GM19467 (cell line): Measurements from ENCODE around the gene TRHDE.

Source experiments
- ATAC-seq: cut with Tn5 transposase; IDR thresholded peaks from one replicate; pipeline ENCODE4 v1.9.1; 2021; ENCODE audit warnings: mild to moderate bottlenecking, moderate library complexity; ENCODE audit not compliant: unreplicated experiment

The TRHDE gene

DNA sequence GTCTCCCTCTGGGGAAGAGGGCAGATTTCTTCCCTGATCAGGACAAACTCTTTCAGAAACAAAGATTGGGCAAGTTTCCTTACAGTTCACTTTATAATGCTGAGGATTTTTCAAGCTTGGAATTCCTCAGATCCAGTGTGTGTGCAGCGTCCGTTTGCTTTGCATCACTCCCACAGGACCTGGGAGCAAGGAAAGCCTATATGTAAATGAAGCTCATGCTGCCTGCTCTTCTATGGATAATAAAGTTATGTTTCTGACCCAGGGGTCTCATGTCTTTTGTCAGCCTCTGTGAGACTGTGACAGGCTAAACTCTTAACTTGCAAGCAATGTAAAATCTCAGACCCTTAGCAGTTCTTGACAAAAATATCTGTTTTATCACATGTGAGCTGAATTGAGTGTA lies 41.6 kb downstream of the TRHDE start:
- ATAC-seq, result no peak

DNA sequence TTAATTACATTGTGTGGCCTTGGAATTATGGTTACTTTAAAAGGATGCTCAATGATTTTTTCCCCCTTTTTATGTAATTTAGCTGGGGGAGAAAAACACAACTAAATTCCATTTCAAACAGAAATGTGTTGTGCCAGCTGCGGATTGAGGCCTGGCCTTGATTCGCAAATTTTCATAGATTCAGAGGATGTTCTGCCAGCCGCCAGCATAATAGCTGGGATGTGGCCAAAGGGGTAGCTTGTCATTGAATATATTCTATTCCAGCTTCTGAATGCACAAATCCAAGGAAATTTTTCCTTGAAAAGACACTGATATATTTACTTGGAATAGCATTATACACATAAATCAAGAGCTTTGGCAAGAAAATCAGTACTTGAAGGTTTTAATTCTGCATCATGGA lies 43.7 kb downstream of the TRHDE start:
- ATAC-seq, result no peak

DNA sequence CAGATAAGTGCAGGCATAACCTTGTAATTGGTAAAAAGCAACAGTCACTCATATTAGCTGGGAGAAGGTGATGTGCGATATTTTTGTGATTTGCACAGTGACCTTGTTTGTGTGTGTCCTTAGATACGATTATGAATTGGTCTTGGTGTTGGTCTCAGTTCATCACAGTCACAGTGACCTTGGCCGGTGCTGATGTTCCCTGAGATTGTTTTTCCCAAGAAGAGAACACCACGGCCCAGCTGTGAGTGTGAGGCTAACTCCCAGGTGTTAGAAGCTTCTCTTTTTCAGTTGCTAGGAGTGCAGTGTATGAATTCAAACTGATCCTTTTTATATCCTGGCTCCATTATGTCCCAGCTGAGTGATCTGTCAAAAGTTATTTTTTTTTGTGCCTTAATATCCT lies 46.2 kb downstream of the TRHDE start:
- no peak for ATAC-seq

DNA sequence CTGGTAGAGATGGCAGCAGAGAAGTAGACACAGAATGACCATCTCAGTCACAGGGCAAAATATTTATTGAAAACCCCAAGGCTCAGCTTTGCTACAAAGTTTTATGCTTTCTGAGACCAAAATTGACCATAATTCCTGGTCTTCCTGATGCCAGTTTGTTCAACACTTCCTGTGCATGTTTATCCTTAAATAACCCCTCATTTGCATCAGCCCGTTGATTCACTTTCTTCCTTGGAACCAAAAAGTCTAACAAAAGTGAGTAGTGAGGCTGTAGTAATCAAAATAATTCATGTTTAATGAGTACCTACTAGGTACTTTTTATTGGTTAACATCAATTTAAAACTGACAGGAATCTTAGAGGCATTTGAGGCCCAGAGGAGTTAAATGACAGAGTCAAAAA lies 51.7 kb downstream of the TRHDE start:
- no peak for ATAC-seq

DNA sequence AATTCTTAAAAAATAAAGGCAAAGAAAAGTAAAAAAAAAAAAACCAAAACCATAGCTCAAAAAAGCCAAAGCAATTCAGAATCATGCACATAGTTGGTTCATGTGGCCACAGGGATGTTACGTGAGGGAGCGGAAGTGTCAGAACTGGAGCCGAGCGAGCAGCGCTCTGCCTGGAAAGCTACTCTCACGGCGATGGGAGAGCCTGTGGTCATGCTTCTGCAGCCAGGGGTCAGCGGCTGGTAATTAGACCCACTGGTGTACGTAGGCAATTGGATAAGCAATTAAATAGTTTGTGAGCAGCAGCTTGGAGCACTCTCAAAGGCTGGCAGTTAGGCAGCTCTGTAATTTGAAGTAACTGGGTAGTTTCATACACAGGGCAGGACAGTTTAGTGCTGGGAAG lies 58.1 kb downstream of the TRHDE start:
- no peak for ATAC-seq

DNA sequence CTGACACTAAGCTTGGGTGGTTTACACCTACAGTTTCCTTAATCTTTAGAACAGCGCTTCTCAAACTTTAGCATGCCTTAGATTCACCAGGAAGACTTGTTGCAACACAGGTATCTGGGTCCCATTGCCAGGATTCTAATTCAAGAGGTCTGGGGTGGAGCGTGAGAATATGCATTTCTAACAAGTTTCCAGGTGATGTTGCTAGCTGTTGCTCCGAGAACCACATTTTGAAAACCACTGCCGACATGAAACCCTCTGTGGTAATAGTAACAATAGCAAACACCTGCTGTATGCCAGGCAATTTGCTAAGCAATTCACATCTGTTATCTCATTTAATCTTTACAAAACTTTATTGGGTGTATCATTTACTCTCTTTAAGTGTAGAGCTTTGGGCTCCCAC lies 58.6 kb downstream of the TRHDE start:
- no peak for ATAC-seq

DNA sequence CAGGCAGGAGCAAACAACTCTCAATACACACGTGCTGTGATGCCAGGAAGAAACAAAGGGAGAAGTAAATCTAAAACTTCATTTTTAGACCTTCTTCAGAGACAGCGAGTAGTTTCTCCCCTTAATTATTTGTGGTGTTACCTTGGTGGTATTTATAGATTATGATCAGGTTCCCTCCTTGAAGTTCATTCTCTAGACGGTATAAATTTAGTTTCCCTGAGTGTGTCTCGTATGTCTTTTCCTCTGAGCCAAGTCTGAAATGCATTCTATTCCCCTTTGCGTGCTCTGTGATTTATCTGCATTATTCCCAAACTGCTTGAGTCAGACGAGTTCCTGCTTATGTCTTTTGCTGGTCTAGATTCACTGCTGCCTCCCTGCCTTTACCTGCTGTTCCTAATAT lies 65.2 kb downstream of the TRHDE start:
- ATAC-seq, result no peak

DNA sequence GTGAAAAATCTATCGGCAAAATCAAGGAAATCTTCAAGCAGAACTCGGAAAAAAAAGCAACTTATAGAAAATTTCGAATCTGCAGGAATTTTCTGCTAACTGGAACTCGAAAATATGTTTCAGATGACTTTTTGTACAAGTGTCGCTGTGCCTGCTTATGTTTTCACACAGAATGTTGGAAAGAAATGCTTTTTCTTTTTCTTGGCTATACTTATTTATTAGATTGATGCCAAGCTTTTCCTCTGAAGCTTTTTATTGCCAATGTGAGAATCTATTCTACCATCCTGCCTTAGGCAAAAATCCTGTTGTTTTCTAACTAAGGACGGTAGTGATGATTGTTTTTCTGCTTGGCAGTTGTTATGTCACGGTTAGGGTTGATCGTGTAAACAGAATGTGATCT lies 65.8 kb downstream of the TRHDE start:
- no peak for ATAC-seq

DNA sequence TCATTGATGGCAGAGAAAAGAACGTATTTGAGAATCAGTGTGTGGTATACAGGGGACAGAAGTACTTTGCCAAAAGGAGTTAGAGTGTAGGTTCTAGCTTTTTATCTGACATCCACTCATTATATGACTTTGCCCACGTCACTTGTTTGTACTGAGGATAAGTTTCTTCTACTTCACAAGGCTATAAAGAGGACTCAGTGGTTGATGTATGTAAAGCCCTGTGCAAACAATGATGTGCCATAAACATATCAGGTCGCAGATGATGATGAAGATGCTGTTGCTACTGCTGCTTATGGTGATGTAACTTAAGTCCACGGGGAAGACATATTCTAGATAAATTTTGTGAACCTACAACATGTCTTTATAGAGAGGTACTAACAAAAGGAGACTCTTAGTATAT lies 66.3 kb downstream of the TRHDE start:
- ATAC-seq, result no peak

DNA sequence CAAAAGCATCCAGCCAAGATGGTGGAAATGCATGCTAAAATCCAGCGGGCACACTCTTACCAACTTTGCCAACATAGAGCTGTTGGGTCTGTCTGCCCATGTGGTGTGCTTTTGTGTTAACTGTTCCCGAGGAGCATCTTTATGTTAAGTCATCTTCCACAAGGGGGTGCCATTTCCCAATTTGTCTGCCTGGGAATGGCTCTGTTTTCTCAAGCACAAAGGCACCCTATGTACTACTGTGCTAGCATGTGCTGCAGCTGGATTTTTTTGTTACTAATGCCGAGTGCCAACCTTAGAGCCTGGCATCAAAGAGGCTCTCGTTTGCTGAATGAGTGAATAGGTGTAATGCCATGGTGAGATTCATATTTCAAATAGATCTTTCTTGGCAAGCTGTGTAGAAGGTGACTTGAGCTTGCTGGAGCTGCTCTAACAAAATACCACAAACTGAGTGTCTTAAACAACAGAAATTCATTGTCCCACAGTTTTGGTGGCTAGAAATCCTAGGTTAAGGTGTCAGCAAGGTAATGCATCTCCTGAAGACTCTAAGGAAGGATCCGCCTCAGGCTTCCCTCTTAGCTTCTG lies 74.3 kb downstream of the TRHDE start:
- ATAC-seq, result peak; percentile 88

DNA sequence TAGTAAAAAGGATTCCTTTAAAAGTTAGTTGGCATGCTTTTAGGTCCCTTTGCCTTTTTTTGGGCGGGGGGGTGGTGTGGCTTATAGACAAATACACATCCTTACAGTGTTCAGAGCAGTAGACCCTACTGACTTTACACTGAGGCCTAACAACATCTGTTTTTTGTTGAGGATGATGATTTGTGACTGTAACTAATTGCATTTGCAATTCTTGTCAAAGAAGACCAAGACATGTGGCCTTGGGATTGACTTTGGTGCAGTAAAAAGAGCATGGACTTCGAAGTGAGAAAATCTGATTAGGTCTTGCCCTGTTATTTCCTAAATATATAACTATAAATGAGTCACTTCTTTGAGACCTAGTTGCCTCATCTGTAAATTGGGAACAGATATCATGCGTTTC lies 77.3 kb downstream of the TRHDE start:
- ATAC-seq, result no peak

DNA sequence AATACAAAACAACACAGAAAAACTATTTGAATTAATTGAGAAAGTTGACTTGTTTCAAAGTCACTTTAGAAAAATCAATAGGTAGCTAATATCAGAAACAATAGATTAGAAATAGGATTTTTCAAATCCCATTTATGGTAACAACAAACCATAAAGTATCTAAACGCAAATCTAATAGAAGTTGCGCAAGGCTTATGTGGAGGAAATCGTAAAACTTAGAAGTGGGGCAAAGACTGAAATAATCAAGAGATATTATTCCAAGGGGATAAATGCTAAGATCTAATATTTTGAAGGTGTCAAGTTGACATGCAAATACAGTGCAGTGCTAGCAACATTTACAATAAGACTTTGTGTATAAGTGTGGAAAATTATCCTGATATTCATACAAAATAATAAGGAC lies 87.2 kb downstream of the TRHDE start:
- ATAC-seq, result no peak

DNA sequence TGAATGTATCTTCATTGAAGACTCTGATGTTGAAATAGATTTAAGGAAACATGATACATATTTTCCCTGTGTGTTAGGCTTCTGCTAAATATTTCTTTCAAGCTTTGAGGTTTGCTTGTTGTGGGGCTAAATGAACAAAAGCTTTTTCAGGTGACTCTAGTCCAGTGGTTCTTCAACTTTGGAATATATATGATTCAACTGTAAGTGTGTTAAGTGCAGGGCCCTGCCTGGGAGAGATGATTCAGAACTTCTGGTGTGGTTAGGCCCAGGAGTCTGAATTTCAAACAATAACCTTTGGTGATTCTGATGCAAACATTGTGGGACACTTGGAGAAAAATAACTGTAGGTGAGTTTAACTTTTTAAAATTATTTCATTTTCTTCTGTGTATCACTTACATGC lies 93.0 kb downstream of the TRHDE start:
- ATAC-seq, result no peak

DNA sequence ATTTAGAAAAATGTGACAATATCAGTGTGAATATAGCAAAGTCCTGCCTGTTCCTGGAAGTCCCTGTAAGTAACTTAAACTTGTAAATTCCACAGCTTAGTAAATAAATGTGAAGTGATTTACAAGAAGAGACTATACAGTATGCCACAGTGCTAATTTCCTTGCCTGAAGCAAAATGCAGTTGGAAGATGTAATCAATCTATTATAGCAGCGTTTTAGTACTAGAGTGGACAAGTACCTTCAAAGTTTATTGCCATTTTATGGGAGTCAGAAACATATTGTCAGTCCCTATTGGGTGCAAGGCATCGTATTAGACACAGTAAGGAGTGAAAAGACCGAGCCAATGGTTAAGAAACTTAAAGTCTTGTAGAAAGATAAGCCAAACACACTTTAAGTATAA lies 94.1 kb downstream of the TRHDE start:
- no peak for ATAC-seq

DNA sequence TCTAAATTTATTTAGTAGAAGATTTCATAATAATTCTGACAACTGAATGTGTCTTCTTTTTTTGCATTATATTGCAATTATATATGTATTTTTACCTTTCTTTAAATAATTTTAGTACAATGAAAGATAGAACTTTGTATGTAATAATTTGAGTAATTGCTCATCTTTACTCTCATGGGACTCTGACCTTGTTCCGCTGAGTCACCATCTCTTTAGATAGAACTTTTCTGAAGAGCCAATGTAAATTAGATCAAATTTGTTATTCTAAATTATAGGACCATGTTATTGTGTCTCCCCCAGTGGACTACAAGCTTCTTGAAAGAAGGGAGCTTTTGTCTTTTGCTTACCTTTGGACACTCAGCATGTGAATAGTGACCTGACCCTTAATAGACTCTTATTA lies 96.1 kb downstream of the TRHDE start:
- ATAC-seq, result no peak

DNA sequence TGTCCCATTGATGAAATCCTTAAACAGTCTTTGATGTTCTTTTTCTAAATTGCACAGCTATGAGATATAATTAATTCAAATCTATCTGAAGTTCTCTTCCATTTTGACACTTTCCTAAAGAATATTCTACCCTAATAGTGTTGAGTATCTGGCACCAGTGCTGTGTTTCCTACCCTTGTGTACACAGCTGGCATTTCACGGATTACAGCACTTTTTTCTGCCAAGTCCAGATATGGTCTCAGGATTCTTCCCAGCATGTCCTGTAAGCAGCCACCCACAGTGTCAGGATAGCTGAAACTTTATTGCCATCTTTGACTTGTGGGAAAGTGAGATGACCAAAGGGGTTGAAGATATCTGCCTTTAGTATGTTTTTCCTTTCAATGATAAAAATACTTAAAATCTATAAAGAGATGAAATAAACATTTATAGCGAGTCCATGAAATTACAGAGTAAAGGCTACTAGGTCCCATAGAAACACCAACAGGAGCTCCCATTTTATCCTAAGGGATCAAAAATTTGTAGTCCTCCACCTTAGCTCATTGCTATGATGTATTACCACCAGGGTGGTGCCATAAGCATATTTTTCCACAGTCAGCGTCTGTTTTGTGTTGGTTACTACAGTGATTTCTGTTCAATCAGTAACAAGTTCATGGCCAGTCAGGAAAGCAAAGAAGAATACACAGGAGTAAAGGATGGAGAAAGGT lies 96.7 kb downstream of the TRHDE start:
- no peak for ATAC-seq

DNA sequence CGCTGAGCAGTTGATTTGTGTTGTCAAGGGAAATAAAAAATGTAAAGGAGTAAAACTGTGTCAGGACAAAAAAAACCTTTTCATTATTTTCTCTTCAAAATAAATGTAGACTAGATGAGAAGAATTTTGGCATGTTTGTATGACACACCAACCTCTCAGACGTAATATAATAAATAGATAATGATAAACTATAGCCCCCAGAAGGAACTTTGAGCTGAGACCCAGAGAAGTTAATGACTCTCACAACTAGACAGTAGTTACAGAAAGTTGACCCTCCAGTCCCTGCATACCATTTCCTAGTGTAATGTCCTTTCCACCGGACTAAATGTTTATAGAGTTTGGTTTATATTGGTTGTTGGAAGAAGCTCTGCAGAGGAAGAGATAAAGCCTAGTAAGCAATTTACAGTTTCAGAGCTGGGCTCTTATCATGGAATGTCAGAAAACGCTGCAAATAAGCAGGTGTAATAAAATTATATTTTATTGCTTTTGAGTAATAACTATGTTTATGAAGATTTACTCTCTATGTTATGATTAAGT lies 97.3 kb downstream of the TRHDE start:
- no peak for ATAC-seq

DNA sequence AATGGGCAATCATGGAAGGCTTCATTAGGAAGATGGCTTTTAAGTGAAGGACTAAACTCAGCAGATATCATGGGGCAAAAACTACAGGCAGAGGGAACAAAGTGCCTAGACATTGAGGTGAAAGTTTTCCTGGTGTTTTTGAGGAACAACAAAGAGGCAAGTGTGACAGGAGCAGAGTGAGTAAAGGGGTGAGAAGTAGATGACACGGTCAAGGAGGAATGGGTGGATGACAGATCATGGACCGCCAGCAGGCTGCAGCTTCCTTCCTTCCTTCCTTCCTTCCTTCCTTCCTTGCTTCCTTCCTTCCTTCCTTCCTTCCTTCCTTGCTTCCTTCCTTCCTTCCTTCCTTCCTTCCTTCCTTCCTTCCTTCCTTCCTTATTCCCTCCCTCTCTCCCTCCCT lies 108.3 kb downstream of the TRHDE start:
- no peak for ATAC-seq

DNA sequence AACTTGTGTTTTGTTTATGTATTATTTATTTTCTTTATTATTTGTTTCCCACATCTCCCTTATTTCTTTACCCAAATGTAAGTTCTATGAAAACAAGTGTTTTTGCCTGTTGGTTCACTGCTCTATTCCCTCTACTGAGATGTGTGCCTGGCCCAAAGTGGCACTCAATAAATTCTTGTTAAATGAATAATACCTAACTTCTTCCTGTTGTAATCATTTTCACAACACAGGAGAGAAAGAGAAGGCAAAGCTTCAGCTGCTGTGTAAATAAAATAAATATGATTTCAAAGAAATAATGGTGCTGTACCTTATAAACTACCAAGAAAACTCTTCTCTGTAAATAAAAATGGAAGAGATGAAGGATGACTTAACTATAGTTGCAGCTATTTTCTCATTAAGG lies 116.2 kb downstream of the TRHDE start:
- no peak for ATAC-seq

DNA sequence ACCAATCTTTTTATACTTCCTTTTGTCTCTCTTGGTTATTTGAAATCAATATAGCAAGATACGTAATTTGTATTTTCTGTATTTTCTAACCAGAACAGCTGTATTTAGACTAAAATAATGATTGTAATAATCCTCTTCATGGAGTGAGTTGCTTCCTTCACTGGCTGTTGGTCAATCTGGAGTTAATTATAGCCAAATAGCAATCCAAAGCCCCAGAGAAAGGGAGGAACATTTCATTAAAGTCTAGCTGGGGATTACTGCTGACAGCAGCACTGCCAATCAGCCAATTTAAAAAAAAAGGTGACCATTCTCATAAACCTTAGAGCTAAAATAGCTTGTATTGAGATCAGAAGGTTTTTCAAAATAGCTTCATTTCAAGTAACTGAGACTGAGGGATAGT lies 118.0 kb downstream of the TRHDE start:
- ATAC-seq, result no peak

DNA sequence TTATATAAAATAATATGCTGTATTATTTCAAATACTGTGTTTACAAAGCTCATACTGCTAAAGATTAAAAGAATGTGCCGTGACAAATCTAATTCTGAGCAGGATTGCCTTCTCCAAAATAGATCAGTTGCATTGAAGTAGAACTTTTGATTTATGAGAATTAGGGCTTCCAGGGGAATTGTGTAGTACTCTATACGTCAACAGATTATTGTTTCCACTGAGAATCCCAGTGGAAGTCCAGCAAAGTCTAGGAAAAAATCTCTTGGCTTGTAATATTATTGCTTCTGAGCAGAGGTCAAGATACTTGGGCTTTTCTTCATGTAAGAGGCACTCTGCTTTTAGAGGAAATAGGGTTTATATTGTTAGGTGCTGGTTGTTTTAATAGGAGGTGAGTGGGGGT lies 133.9 kb downstream of the TRHDE start:
- no peak for ATAC-seq

DNA sequence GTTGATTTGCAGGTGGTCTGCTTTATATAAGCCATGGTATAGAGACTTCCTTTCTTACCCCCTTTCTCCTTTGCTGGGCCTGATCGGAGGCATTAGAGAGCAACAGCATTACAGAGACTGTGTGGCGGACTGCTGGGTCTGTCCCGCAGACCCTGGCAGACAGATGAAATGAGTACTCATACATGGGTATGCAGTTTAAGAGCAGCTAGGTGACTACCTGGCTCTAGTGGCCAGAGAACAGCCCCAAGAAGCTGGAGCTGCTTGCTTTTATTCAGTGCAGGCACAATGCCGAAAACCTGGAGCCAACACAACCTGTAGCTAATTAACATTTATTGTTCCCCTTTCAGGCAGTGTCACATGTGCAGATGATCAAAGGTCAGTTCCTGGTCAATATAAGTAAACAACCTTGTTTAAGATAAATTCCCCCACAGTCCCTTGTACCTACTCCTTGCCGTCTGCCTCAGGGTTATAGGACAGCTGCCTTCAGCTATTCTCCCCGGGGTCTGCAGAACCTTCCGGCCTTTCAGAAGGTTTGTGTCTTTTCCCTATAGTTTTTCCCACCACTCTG lies 160.0 kb downstream of the TRHDE start:
- no peak for ATAC-seq

DNA sequence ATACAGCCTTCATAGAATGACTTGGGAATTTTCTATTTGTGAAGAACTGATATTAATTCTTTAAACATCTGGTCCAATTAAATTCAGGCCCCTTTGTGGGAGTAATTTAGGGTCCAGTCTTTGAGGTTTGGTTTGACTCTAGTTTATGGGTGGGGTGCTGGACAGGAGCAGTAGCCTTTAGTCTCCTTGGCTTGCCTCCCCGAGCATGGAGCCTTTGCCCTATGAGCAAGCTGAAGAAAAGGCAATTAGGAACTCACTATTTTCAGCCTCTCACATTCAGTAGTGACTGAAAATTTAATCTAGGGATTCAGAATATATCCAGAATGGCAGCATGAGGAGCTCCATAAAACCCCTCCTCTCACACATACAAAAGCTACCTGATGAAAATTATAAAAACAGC lies 161.1 kb downstream of the TRHDE start:
- no peak for ATAC-seq
